Ishikawa (cell line): ENCODE measurements around the gene C10orf53.

ENCODE experiments used
- CEBPB ChIP-seq: IDR thresholded peaks from 2 replicates; pipeline ENCODE4 v1.6.1; 2012
- EGR1 ChIP-seq: IDR thresholded peaks from 2 replicates; pipeline ENCODE4 v1.6.1; 2012
- EP300 ChIP-seq: IDR thresholded peaks from 2 replicates; pipeline ENCODE4 v1.6.1; 2012; ENCODE audit warnings: borderline replicate concordance
- FOXM1 ChIP-seq: IDR thresholded peaks from 2 replicates; pipeline ENCODE4 v1.6.1; 2012; ENCODE audit warnings: low read depth, borderline replicate concordance
- NFIC ChIP-seq: IDR thresholded peaks from 2 replicates; pipeline ENCODE4 v1.6.1; 2012
- RAD21 ChIP-seq: IDR thresholded peaks from 2 replicates; pipeline ENCODE4 v1.6.1; 2012; ENCODE audit warnings: low read depth
- TAF1 ChIP-seq: IDR thresholded peaks from 2 replicates; pipeline ENCODE4 v1.6.1; 2012; ENCODE audit warnings: low read depth, mild to moderate bottlenecking
- TCF12 ChIP-seq: IDR thresholded peaks from 2 replicates; pipeline ENCODE4 v1.6.1; 2012; ENCODE audit warnings: low read depth
- YY1 ChIP-seq: IDR thresholded peaks from 2 replicates; pipeline ENCODE4 v1.6.1; 2012; ENCODE audit warnings: low read depth
- TF ChIP-seq, protein P1 (sequence below): IDR thresholded peaks from 2 replicates; pipeline ENCODE4 v1.6.1; 2012; ENCODE audit warnings: low read depth, mild to moderate bottlenecking
- TF ChIP-seq, protein P2 (sequence below): IDR thresholded peaks from 2 replicates; pipeline ENCODE4 v1.6.1; 2012
- TF ChIP-seq, protein P3 (sequence below): IDR thresholded peaks from 2 replicates; pipeline ENCODE4 v1.6.1; 2012

DNA sequence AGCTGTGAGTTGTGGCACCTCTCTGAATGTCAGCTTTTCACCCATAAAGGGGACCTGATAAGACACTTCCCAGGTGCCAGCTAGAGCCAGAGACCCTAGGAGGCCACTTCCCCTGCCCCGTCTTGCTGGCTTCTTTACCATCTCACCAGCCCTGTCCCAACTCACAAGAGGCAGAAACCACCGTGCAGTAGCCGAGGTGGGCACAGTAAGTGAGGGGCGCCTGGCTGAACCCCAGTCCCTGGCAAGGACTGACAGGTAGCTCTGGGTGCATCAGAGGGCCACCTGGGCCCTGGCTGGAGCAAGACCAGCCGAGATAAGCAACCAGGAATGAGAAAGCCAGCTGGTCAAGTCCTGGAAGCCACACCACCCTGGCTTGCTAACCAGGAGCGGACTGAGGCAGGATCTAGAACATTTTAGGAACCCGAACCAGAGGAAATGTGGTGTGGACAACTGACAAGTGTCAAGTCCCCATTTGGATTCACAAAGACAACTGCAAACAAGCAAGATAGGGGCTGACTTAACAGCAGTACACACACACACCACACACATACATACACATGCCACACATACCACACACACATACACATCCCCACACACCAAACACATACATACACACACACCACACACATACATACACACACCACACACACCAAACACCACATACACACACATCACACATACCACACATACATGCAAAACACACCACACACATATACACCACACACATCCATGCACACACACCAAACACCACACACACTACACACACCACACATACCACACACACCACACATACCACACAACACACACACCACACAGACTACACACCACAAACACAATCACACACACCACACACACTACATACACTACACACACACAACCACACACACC, 61.9 kb downstream of the C10orf53 start:
- no peak for TF ChIP-seq YY1
- no peak for TF ChIP-seq RAD21
- no peak for TF ChIP-seq FOXM1
- no peak for TF ChIP-seq EGR1
- TF ChIP-seq, protein P1, sequence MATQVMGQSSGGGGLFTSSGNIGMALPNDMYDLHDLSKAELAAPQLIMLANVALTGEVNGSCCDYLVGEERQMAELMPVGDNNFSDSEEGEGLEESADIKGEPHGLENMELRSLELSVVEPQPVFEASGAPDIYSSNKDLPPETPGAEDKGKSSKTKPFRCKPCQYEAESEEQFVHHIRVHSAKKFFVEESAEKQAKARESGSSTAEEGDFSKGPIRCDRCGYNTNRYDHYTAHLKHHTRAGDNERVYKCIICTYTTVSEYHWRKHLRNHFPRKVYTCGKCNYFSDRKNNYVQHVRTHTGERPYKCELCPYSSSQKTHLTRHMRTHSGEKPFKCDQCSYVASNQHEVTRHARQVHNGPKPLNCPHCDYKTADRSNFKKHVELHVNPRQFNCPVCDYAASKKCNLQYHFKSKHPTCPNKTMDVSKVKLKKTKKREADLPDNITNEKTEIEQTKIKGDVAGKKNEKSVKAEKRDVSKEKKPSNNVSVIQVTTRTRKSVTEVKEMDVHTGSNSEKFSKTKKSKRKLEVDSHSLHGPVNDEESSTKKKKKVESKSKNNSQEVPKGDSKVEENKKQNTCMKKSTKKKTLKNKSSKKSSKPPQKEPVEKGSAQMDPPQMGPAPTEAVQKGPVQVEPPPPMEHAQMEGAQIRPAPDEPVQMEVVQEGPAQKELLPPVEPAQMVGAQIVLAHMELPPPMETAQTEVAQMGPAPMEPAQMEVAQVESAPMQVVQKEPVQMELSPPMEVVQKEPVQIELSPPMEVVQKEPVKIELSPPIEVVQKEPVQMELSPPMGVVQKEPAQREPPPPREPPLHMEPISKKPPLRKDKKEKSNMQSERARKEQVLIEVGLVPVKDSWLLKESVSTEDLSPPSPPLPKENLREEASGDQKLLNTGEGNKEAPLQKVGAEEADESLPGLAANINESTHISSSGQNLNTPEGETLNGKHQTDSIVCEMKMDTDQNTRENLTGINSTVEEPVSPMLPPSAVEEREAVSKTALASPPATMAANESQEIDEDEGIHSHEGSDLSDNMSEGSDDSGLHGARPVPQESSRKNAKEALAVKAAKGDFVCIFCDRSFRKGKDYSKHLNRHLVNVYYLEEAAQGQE = no peak
- TF ChIP-seq, protein P2, sequence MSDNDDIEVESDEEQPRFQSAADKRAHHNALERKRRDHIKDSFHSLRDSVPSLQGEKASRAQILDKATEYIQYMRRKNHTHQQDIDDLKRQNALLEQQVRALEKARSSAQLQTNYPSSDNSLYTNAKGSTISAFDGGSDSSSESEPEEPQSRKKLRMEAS = no peak
- TF ChIP-seq EP300 = no peak
- TF ChIP-seq TAF1 = no peak
- no peak for TF ChIP-seq TCF12
- TF ChIP-seq CEBPB = no peak
- TF ChIP-seq, protein P3, sequence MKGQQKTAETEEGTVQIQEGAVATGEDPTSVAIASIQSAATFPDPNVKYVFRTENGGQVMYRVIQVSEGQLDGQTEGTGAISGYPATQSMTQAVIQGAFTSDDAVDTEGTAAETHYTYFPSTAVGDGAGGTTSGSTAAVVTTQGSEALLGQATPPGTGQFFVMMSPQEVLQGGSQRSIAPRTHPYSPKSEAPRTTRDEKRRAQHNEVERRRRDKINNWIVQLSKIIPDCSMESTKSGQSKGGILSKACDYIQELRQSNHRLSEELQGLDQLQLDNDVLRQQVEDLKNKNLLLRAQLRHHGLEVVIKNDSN = no peak
- TF ChIP-seq NFIC = no peak
